CD4-positive, CD25-positive, alpha-beta regulatory T cell (primary cell): ENCODE data around the gene TEX26. TPM values are rescaled to one million over a fixed set of nuclear protein-coding genes. Genes with fewer than 3 reads are reported as not detected.
"Not testable (repeated sequence)": the region's sequence is repeated elsewhere in the genome, so short reads cannot be mapped to it uniquely, and the experiment has no call there.

ENCODE experiments used
- ATAC-seq, 2 donors: fragments of 150-1000 bp; cut with Tn5 transposase; one replicate each; pipeline ENCODE4 v1.10.0; 2021; ENCODE audit warnings: low read depth in 2 of 2, moderate number of reproducible peaks in 2 of 2, moderate library complexity in 1 of 2
- DNase-seq, 3 donors: peaks; one replicate each; pipeline versions ENCODE4 v3.0.0 to v3.0.0-alpha.2; 2012 to 2022; ENCODE audit warnings: mixed read lengths in 1 of 3
- H3K27ac ChIP-seq: one replicate; pipeline ENCODE4 v1.7.0; 2013; ENCODE audit warnings: mild to moderate bottlenecking, low read length; ENCODE audit not compliant: insufficient read depth, poor library complexity, severe bottlenecking
- H3K27me3 ChIP-seq: one replicate; pipeline ENCODE4 v1.7.0; 2013; ENCODE audit warnings: low read length; ENCODE audit not compliant: control insufficient read depth, insufficient read depth
- H3K36me3 ChIP-seq: one replicate; pipeline ENCODE4 v1.7.0; 2013; ENCODE audit warnings: mild to moderate bottlenecking, low read length, moderate library complexity; ENCODE audit not compliant: control insufficient read depth, insufficient read depth
- H3K4me1 ChIP-seq: 2 replicates; pipeline ENCODE4 v1.7.0; 2013; ENCODE audit warnings: mild to moderate bottlenecking, low read length; ENCODE audit not compliant: insufficient read depth, control insufficient read depth, poor library complexity, severe bottlenecking
- H3K4me3 ChIP-seq: one replicate; pipeline ENCODE4 v1.7.0; 2013; ENCODE audit warnings: low read depth, mild to moderate bottlenecking, low read length, moderate library complexity
- H3K9me3 ChIP-seq, 2 experiments: 1 replicate in 1 of 2; 2 replicates in 1 of 2; pipeline ENCODE4 v1.7.0; 2013; ENCODE audit warnings: low read length in 2 of 2, mild to moderate bottlenecking in 1 of 2, moderate library complexity in 1 of 2; ENCODE audit not compliant: control insufficient read depth in 2 of 2
- H3K27ac Mint-ChIP-seq, 3 donors: one replicate each; pipeline ENCODE4 v1.8.0; 2020 to 2022; ENCODE audit warnings: mild to moderate bottlenecking in 3 of 3, mixed read lengths in 3 of 3, moderate library complexity in 2 of 3
- H3K27me3 Mint-ChIP-seq: one replicate; pipeline ENCODE4 v1.8.0; 2022; ENCODE audit warnings: mild to moderate bottlenecking, mixed read lengths
- H3K36me3 Mint-ChIP-seq: one replicate; pipeline ENCODE4 v1.8.0; 2020; ENCODE audit warnings: mixed read lengths
- H3K4me1 Mint-ChIP-seq, 4 donors: one replicate each; pipeline ENCODE4 v1.8.0; 2020 to 2022; ENCODE audit warnings: mixed read lengths in 4 of 4, mild to moderate bottlenecking in 1 of 4
- H3K4me3 Mint-ChIP-seq, 4 donors: one replicate each; pipeline ENCODE4 v1.8.0; 2020 to 2022; ENCODE audit warnings: mild to moderate bottlenecking in 4 of 4, mixed read lengths in 4 of 4, moderate library complexity in 3 of 4
- H3K9me3 Mint-ChIP-seq, 7 donors: one replicate each; pipeline ENCODE4 v1.8.0; 2020 to 2022; ENCODE audit warnings: mixed read lengths in 7 of 7, mild to moderate bottlenecking in 3 of 7, moderate library complexity in 2 of 7
- polyA plus RNA-seq, 4 donors: library from polyadenylated mRNA; unstranded; fragments of 300-500 nt; fragmentation: Illumina TruSeq; gene quantifications; one replicate each; pipeline ENCODE4 v1.2.3, GENCODE V29; 2021
- total RNA-seq: library from RNA; stranded (reverse); gene quantifications from one replicate; pipeline ENCODE4 v1.2.3, GENCODE V29; 2022

The TEX26 gene
- total and polyA plus RNA-seq, 5 donors from 2014 or later, result not detected

GRCh38 chr13:30924721-30925120 lies 7.7 kb upstream of the TEX26 start:
- H3K9me3 Mint-ChIP-seq, result peaks cover 0 to 6% (median 0%) of the 10 kb centered on the region in 7 donors
- DNase-seq (no peak), ATAC-seq (no peak)
- Histone ChIP-seq H3K27me3 (peaks cover 1% of the 10 kb centered on the region), H3K4me3 (no peak overlapping the region), H3K27ac (no peak overlapping the region), H3K4me1 (no peaks in the 10 kb centered on the region), H3K36me3 (no peaks in the 10 kb centered on the region), H3K9me3 (no peaks in the 10 kb centered on the region)
- H3K27ac Mint-ChIP-seq, result no peak overlapping the region
- H3K36me3 Mint-ChIP-seq, result no peaks in the 10 kb centered on the region
- H3K4me3 Mint-ChIP-seq, result no peak overlapping the region
- peaks cover 20% of the 10 kb centered on the region for H3K27me3 Mint-ChIP-seq
- H3K4me1 Mint-ChIP-seq, result peaks cover 0 to 5% (median 0%) of the 10 kb centered on the region in 4 donors

GRCh38 chr13:30925429-30925828 lies 7.0 kb upstream of the TEX26 start:
- H3K4me1 Mint-ChIP-seq, result peaks cover 0 to 5% (median 0%) of the 10 kb centered on the region in 4 donors
- H3K4me3 Mint-ChIP-seq, result no peak overlapping the region
- peaks cover 27% of the 10 kb centered on the region for H3K27me3 Mint-ChIP-seq
- H3K4me1 ChIP-seq, result no peaks in the 10 kb centered on the region
- no peaks in the 10 kb centered on the region for H3K36me3 Mint-ChIP-seq
- no peaks in the 10 kb centered on the region for H3K36me3 ChIP-seq
- H3K9me3 Mint-ChIP-seq, result peaks cover 0 to 6% (median 0%) of the 10 kb centered on the region in 7 donors
- H3K9me3 ChIP-seq, result no peaks in the 10 kb centered on the region
- no peak for DNase-seq
- H3K27ac ChIP-seq, result no peak overlapping the region
- no peak for ATAC-seq
- no peak overlapping the region for H3K27ac Mint-ChIP-seq
- H3K4me3 ChIP-seq, result no peak overlapping the region
- H3K27me3 ChIP-seq, result peaks cover 3% of the 10 kb centered on the region

- Histone ChIP-seq H3K36me3 (no peaks in the 10 kb centered on the region), H3K27me3 (peaks cover 7% of the 10 kb centered on the region), H3K9me3 (no peaks in the 10 kb centered on the region), H3K27ac (no peak overlapping the region), H3K4me3 (no peak overlapping the region), H3K4me1 (no peaks in the 10 kb centered on the region)
- Mint-ChIP-seq H3K9me3 (peaks cover 0 to 6% (median 0%) of the 10 kb centered on the region in 7 donors), H3K4me3 (no peak overlapping the region), H3K27me3 (peaks cover 27% of the 10 kb centered on the region), H3K36me3 (no peaks in the 10 kb centered on the region), H3K27ac (no peak overlapping the region), H3K4me1 (peaks cover 0 to 5% (median 0%) of the 10 kb centered on the region in 4 donors)
- DNase-seq (no peak), ATAC-seq (no peak)
These were observed 5.7 kb upstream of the TEX26 start for GRCh38 chr13:30926781-30927180.

GRCh38 chr13:30927188-30927587 lies 5.3 kb upstream of the TEX26 start:
- not testable (repeated sequence) for DNase-seq, H3K27me3 ChIP-seq, H3K27ac ChIP-seq, H3K4me3 Mint-ChIP-seq, H3K27ac Mint-ChIP-seq, H3K4me1 ChIP-seq, ATAC-seq, H3K9me3 ChIP-seq, H3K4me1 Mint-ChIP-seq, H3K36me3 ChIP-seq, H3K36me3 Mint-ChIP-seq, H3K4me3 ChIP-seq, H3K9me3 Mint-ChIP-seq
- H3K27me3 Mint-ChIP-seq, result peaks cover 30% of the 10 kb centered on the region

GRCh38 chr13:30927595-30927994 lies 4.9 kb upstream of the TEX26 start:
- peaks cover 0 to 5% (median 0%) of the 10 kb centered on the region in 4 donors for H3K4me1 Mint-ChIP-seq
- Histone ChIP-seq H3K36me3 (no peaks in the 10 kb centered on the region), H3K27ac (no peak overlapping the region), H3K27me3 (peaks cover 7% of the 10 kb centered on the region), H3K4me3 (no peak overlapping the region), H3K9me3 (no peaks in the 10 kb centered on the region), H3K4me1 (no peaks in the 10 kb centered on the region)
- ATAC-seq (no peak), DNase-seq (no peak)
- H3K27ac Mint-ChIP-seq, result no peak overlapping the region
- peaks cover 34% of the 10 kb centered on the region for H3K27me3 Mint-ChIP-seq
- no peaks in the 10 kb centered on the region for H3K36me3 Mint-ChIP-seq
- H3K4me3 Mint-ChIP-seq, result no peak overlapping the region
- peaks cover 0 to 6% (median 0%) of the 10 kb centered on the region in 7 donors for H3K9me3 Mint-ChIP-seq

GRCh38 chr13:30928978-30929377 lies 3.5 kb upstream of the TEX26 start:
- Mint-ChIP-seq H3K27me3 (peaks cover 34% of the 10 kb centered on the region), H3K27ac (no peak overlapping the region), H3K4me1 (peaks cover 0 to 5% (median 0%) of the 10 kb centered on the region in 4 donors), H3K9me3 (peaks cover 0 to 7% (median 0%) of the 10 kb centered on the region in 7 donors), H3K36me3 (no peaks in the 10 kb centered on the region), H3K4me3 (no peak overlapping the region)
- Histone ChIP-seq H3K27ac (no peak overlapping the region), H3K4me3 (no peak overlapping the region), H3K27me3 (peaks cover 7% of the 10 kb centered on the region), H3K4me1 (no peaks in the 10 kb centered on the region), H3K36me3 (no peaks in the 10 kb centered on the region), H3K9me3 (no peaks in the 10 kb centered on the region)
- no peak for DNase-seq
- ATAC-seq, result no peak

GRCh38 chr13:30933354-30933670 lies 856 bp downstream of the TEX26 start:
- no peak overlapping the region for H3K27ac Mint-ChIP-seq
- no peaks in the 10 kb centered on the region for H3K36me3 Mint-ChIP-seq
- H3K4me1 Mint-ChIP-seq, result no peaks in the 10 kb centered on the region
- H3K9me3 Mint-ChIP-seq, result peaks cover 0 to 15% (median 4%) of the 10 kb centered on the region in 7 donors
- H3K27me3 Mint-ChIP-seq, result peaks cover 41% of the 10 kb centered on the region
- ATAC-seq, result no peak
- H3K27me3 ChIP-seq, result peaks cover 11% of the 10 kb centered on the region
- H3K36me3 ChIP-seq, result no peaks in the 10 kb centered on the region
- no peak overlapping the region for H3K4me3 ChIP-seq
- H3K4me3 Mint-ChIP-seq, result no peak overlapping the region
- DNase-seq, result no peak
- H3K9me3 ChIP-seq, result peaks cover 1 to 2% of the 10 kb centered on the region in 2 experiments
- no peak overlapping the region for H3K27ac ChIP-seq
- H3K4me1 ChIP-seq, result no peaks in the 10 kb centered on the region

- no peaks in the 10 kb centered on the region for H3K4me1 Mint-ChIP-seq
- DNase-seq (no peak), ATAC-seq (no peak)
- Histone ChIP-seq H3K27me3 (peaks cover 15% of the 10 kb centered on the region), H3K9me3 (peaks cover 4 to 5% of the 10 kb centered on the region in 2 experiments), H3K36me3 (no peaks in the 10 kb centered on the region), H3K4me3 (no peak overlapping the region), H3K4me1 (no peaks in the 10 kb centered on the region), H3K27ac (no peak overlapping the region)
- peaks cover 39% of the 10 kb centered on the region for H3K27me3 Mint-ChIP-seq
- no peaks in the 10 kb centered on the region for H3K36me3 Mint-ChIP-seq
- no peak overlapping the region for H3K4me3 Mint-ChIP-seq
- no peak overlapping the region for H3K27ac Mint-ChIP-seq
- H3K9me3 Mint-ChIP-seq, result peaks cover 0 to 10% (median 4%) of the 10 kb centered on the region in 7 donors
These were observed 1.9 kb downstream of the TEX26 start for GRCh38 chr13:30934381-30934780.
